GM19023 (cell line): Measurements from ENCODE around the gene PGM2.

Experiments used
- ATAC-seq: cut with Tn5 transposase; IDR thresholded peaks from one replicate; pipeline ENCODE4 v1.9.1; 2021; ENCODE audit warnings: mild to moderate bottlenecking, moderate library complexity; ENCODE audit not compliant: unreplicated experiment

PGM2 gene

GRCh38 chr4:37860266-37860665 lies 33.8 kb downstream of the PGM2 start:
- ATAC-seq: no peak

DNA sequence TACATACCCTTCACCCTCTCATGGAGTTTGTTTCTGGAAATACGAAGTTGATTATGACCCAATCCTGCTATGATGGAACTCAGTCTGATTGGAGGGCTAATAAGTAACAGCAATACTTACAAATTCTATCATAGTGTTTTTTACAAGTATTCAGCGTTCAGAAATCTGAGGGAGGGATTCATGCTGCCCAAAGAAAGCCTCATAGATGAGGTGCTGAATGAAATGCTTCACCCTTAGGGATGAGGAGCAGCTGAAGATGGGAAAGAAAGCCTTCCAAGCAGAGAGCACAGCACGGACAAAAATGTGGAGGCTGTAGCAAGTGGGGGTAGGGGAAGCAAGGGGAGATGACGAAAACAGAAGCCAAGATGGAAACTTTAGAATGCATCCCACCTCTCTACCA lies 36.5 kb downstream of the PGM2 start:
- no peak for ATAC-seq

- ATAC-seq: no peak
Measured at GRCh38 chr4:37864786-37865185, 38.3 kb downstream of the PGM2 start.

GRCh38 chr4:37865450-37865849 lies 39.0 kb downstream of the PGM2 start:
- ATAC-seq: no peak

- no peak for ATAC-seq
Measured at GRCh38 chr4:37867102-37867501, 40.6 kb downstream of the PGM2 start.

DNA sequence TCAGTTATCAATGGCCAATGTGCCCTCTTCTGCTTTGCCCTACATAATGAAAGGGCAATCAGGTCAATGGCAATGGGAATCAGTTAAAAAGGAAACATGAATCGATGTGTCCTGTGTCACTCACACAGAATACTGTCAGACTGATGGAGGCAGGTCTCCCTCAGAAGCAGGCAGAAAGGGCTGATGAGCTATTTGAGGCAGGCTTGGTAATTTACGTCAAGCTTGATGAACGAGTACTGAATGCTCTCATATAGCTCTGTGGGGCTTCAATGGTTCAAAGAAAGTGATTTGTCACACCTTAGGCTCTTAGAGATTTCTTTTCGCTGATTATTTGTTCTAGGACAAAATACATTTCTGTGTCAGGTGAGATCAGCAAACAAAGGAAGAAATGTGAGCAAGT lies 41.8 kb downstream of the PGM2 start:
- no peak for ATAC-seq

- ATAC-seq: no peak
Measured at GRCh38 chr4:37872310-37872988, 46.0 kb downstream of the PGM2 start.

DNA sequence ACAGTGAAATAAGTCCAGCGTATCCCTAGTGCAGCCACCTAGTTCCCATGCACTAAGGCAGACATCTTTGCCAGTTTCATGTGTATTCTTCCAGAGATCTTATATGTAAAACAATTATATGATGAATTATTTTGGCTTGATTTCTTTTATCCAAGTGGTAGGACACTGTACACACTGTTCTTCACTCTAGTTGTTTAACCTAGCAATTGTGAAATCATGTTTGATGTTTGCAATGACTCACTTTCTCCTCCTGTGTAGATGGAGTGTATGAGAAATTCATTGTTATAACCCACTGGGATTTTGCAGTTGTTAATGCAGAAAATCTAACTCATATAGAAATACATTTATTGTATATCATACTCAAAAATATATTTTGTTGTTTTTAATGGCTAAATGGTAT lies 46.9 kb downstream of the PGM2 start:
- ATAC-seq: no peak

- no peak for ATAC-seq
Measured at GRCh38 chr4:37876156-37876555, 49.7 kb downstream of the PGM2 start.

GRCh38 chr4:37879365-37879764 lies 52.9 kb downstream of the PGM2 start:
- ATAC-seq: no peak

GRCh38 chr4:37881811-37882210 lies 55.3 kb downstream of the PGM2 start:
- no peak for ATAC-seq

- no peak for ATAC-seq
Measured at GRCh38 chr4:37882665-37883296, 56.3 kb downstream of the PGM2 start.

DNA sequence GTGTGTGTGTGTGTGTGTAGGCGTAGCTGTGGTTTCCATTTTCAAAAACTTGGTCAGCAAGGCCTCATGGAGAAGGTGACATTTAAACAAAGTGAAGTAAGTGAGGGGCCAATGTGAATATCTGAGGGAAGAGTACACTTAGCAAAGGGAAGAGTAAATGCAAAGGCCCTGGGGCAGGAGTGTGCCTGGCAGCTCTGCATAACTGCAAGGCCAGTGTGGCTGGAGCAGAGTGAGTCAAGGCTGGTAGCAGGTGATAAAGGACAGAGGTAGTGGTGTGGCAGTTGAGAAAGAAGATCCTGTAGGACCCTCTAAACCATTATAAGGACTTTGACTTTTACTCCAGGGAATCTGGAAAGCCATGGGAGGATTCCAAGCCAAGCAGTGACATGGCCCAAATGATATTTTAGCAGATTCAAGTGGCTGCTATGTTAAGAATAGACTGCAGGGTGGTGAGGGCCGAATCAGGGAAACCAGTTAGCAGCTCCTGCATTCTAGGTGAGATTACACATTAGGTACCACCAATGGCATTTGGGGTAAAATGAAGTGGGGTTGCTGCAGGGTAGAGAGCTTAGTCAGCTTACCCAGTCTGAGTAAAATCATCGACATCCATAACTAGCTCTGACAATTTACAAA lies 58.5 kb downstream of the PGM2 start:
- ATAC-seq: no peak

- ATAC-seq: no peak
Measured at GRCh38 chr4:37885496-37885895, 59.0 kb downstream of the PGM2 start.

GRCh38 chr4:37889849-37890800 lies 63.6 kb downstream of the PGM2 start:
- peak; percentile 9 for ATAC-seq

- peak; percentile 40 for ATAC-seq
Measured at GRCh38 chr4:37890801-37891259, 64.3 kb downstream of the PGM2 start, which contains the start of gene TBC1D1. Gene TBC1D1, plus strand, starts transcription at chr4:37891084. Its CDS starts 11,012 bp downstream, at chr4:37902096.

DNA sequence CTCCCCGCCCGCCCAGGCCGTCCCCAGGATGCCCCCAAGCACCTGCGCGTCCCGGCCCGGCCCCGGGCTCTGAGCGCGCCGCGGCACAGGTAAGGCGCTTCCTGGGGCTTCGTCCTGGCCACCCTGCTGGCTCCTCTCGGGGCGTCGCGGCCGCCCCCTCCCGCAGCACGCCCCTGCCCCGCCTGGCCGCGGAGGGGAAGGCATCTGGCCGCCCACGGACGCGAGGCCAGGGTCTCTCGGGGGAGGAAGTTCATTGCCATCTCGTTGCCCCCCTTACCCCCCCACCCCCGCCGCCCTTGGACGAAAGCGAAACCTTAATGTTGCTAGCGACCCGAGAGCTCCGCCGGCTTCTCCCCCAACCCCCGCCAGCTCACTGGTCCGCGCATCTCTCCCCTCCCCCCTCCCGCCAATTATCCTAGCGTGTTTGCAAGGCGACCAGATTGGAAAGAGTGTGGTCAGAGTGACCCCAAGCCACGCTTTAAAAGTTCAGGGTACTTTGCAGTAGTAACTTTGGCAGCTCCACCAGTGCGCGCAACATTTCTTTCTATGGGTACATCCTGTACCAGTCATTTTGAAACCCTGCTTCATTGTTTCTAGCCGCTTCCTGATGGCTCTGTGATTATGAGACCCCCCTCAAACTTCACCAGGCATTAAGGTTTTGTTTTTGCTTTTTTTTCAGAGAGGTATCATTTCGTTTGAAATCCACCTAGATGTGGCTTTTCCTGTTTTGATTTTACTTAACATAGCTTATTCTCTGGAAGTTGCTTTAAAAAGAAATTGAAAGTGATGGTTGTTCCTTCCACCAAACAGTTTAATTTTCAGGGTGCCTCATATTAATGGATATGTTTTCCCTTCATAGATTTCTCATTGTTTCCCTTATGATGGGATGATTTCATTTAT lies 65.0 kb downstream of the PGM2 start:
- ATAC-seq: peak; percentile 45

DNA sequence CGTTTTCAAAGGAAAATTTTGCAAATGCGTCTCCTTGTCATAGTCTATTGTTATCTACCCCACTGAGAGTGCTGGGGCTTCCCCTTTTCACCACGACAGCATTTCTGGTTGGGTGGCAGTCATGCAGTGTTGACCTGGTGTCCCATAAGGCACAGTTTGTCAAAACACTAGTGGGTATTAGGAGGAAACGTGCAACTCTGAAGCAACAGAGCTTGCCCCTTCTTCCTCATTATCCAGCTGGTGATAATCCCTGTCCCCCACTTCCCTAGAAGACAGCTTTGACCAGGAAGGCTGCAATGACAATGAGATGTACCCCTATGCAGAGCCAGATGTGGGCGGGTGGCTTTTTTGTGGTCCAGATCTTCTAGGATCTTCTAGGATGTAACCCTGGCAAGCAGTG lies 66.2 kb downstream of the PGM2 start:
- peak; percentile 43 for ATAC-seq

DNA sequence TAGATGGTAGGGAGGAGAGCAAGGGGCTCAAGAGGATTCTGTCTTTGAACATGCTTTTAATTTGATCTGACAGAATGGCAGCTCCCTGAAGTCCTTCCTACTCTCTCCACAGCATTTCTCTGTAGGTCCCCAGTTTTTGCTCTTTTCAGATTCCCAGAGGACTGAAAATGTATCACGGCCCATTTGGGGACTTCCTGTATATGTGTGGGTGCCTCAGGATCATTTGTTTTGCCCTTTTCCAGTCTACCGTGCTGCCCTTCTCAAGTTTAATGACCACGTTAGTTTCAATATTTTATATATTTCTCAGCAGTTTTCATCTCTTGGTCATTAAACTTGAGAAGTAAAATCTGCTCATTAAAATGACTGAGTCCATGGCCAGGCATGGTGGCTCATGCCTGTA lies 66.7 kb downstream of the PGM2 start:
- no peak for ATAC-seq

DNA sequence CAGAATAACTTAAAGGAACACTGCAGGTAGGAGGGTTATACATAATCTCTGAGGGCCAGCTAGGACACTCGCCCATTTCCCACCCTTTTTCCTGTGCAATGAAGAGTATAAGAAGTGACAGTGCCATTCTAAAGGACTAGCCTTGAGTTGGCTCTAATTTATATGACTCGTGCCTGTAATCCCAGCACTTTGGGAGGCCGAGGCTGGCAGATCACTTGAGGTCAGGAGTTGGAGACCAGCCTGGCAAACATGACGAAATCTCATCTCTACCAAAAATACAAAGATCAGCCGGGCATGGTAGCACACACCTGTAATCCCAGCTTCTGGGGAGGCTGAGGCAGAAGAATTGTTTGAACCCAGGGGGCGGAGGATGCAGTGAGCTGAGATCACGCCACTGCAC lies 68.8 kb downstream of the PGM2 start:
- no peak for ATAC-seq
